T-helper 2 cell treated with Interferon-gamma antibody and Interleukin-4, amounts not matched to agents 5 μg/mL and 100 μg/mL, for 36 hours (primary cell): ENCODE data around the gene MED26.

Experiments used
- DNase-seq: peaks from one replicate; pipeline ENCODE4 v3.0.0; 2021; ENCODE audit warnings: low spot score
- H3K27ac Mint-ChIP-seq: one replicate; pipeline ENCODE4 v1.8.0; 2021; ENCODE audit warnings: mild to moderate bottlenecking, mixed read lengths
- H3K27me3 Mint-ChIP-seq: one replicate; pipeline ENCODE4 v1.8.0; 2021; ENCODE audit warnings: low read depth, mixed read lengths
- H3K36me3 Mint-ChIP-seq: one replicate; pipeline ENCODE4 v1.8.0; 2021; ENCODE audit warnings: low read depth, mixed read lengths
- H3K4me1 Mint-ChIP-seq: one replicate; pipeline ENCODE4 v1.8.0; 2021; ENCODE audit warnings: low read depth, mixed read lengths
- H3K4me3 Mint-ChIP-seq: one replicate; pipeline ENCODE4 v1.8.0; 2022; ENCODE audit warnings: mild to moderate bottlenecking, moderate library complexity, mixed read lengths
- H3K9me3 Mint-ChIP-seq: one replicate; pipeline ENCODE4 v1.8.0; 2021; ENCODE audit warnings: mixed read lengths

MED26 gene

DNA sequence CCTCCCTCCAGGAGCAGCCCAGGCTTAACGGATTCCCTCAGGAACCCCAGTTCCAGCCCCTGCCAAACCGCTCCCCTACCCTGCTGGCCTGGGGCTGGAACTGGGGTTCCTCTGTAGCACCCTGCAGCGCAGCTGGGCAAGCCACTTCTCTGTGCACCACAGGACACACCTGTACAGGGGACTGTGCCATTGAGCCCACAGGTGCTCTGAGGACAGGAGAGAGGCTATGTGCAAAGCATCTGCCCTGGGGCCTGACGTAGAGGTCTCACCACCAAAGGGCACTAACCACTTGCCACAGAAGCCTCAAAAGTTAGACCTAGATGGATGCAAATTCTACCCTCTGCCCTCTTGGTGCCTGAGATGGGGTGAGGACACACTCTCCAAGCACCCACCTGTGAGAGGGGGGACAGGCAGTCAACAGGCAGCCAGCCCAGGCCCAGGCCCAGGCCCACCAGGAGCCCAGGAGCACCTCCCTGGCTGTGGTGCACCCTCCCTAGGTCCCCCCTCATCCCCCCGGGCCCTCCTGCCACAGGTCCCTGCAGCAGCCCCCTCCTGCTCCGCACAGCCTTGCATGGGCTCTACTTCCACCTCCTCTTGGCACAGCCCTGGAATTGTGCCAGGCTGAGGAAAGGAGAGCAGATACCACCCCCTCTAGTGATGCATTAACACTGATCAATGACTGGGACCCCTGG, 28.2 kb downstream of the MED26 start:
- Mint-ChIP-seq H3K9me3 (no peaks in the 10 kb centered on the region), H3K27me3 (no peaks in the 10 kb centered on the region), H3K4me3 (no peak overlapping the region), H3K27ac (no peak overlapping the region), H3K36me3 (peaks cover under 1% of the 10 kb centered on the region), H3K4me1 (peaks cover 22% of the 10 kb centered on the region)
- no peak for DNase-seq

DNA sequence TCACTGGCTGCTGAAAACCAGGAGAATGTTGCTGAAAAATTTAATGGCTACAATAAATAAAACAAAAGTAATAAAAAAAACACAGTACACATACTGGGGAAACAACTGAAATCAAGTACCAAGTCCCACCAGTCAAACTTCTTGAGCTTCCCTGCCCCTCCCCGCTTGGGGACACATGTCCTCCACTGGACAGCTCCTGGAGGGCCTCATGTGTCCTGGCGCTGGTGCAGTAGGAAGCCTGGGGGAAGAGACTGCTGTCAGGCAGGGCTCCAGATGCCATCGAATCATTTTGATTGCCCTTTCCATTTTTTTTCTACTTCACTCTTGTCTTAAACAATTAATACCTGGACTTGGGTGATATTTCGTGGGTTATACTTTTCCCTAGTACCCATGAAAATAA, 29.2 kb downstream of the MED26 start:
- DNase-seq = no peak
- H3K27me3 Mint-ChIP-seq = no peaks in the 10 kb centered on the region
- H3K36me3 Mint-ChIP-seq = no peaks in the 10 kb centered on the region
- peaks cover 31% of the 10 kb centered on the region for H3K4me1 Mint-ChIP-seq
- H3K4me3 Mint-ChIP-seq = no peak overlapping the region
- H3K9me3 Mint-ChIP-seq = no peaks in the 10 kb centered on the region
- H3K27ac Mint-ChIP-seq = peak overlapping the region; percentile 5

- H3K4me1 Mint-ChIP-seq = peaks cover 43% of the 10 kb centered on the region
- H3K4me3 Mint-ChIP-seq = no peak overlapping the region
- H3K27ac Mint-ChIP-seq = peak overlapping the region; percentile 10
- peaks cover 3% of the 10 kb centered on the region for H3K36me3 Mint-ChIP-seq
- DNase-seq = no peak
- no peaks in the 10 kb centered on the region for H3K9me3 Mint-ChIP-seq
- no peaks in the 10 kb centered on the region for H3K27me3 Mint-ChIP-seq
These were observed 31.6 kb downstream of the MED26 start for GRCh38 chr19:16596399-16596798.

DNA sequence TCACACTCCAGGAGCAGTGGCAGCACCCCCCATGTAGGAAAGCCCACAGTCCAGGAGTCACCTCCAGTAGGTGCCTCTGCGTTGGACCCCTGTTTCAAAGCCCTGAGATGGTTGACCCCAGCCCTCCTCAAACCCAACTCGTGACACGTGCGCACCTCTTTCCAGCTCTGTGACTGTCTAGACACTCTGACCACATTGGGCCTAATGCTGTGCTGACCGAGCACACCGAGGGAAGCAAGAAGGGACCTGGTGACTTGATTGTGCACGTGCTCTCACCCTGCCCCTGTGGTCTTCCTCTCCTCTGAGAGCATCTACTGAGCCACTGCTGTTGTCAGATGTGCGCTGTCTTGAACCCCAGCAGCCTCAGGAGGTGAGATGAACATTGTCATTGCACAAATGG, 32.9 kb downstream of the MED26 start:
- Mint-ChIP-seq H3K4me1 (peaks cover 44% of the 10 kb centered on the region), H3K4me3 (peak overlapping the region; percentile 80), H3K36me3 (peaks cover 3% of the 10 kb centered on the region), H3K27me3 (no peaks in the 10 kb centered on the region), H3K9me3 (no peaks in the 10 kb centered on the region), H3K27ac (peak overlapping the region; percentile 89)
- no peak for DNase-seq

GRCh38 chr19:16594681-16595091, 33.3 kb downstream of the MED26 start:
- Mint-ChIP-seq H3K4me1 (peaks cover 47% of the 10 kb centered on the region), H3K9me3 (no peaks in the 10 kb centered on the region), H3K27ac (peak overlapping the region; percentile 89), H3K27me3 (no peaks in the 10 kb centered on the region), H3K36me3 (peaks cover 3% of the 10 kb centered on the region), H3K4me3 (peak overlapping the region; percentile 80)
- DNase-seq = no peak

- H3K36me3 Mint-ChIP-seq = peaks cover 3% of the 10 kb centered on the region
- DNase-seq = peak; percentile 56
- peaks cover 50% of the 10 kb centered on the region for H3K4me1 Mint-ChIP-seq
- H3K27me3 Mint-ChIP-seq = no peaks in the 10 kb centered on the region
- H3K4me3 Mint-ChIP-seq = peak overlapping the region; percentile 80
- no peaks in the 10 kb centered on the region for H3K9me3 Mint-ChIP-seq
- H3K27ac Mint-ChIP-seq = peak overlapping the region; percentile 89
These were observed 33.8 kb downstream of the MED26 start for GRCh38 chr19:16594131-16594586.

- no peaks in the 10 kb centered on the region for H3K9me3 Mint-ChIP-seq
- H3K4me3 Mint-ChIP-seq = no peak overlapping the region
- no peaks in the 10 kb centered on the region for H3K27me3 Mint-ChIP-seq
- H3K4me1 Mint-ChIP-seq = peaks cover 56% of the 10 kb centered on the region
- peak overlapping the region; percentile 38 for H3K27ac Mint-ChIP-seq
- peaks cover 3% of the 10 kb centered on the region for H3K36me3 Mint-ChIP-seq
- DNase-seq = no peak
These were observed 34.8 kb downstream of the MED26 start for GRCh38 chr19:16593181-16593580.

GRCh38 chr19:16591803-16592556, 36.0 kb downstream of the MED26 start:
- no peaks in the 10 kb centered on the region for H3K9me3 Mint-ChIP-seq
- no peaks in the 10 kb centered on the region for H3K27me3 Mint-ChIP-seq
- DNase-seq = no peak
- peaks cover 3% of the 10 kb centered on the region for H3K36me3 Mint-ChIP-seq
- H3K4me3 Mint-ChIP-seq = no peak overlapping the region
- no peak overlapping the region for H3K27ac Mint-ChIP-seq
- H3K4me1 Mint-ChIP-seq = peaks cover 64% of the 10 kb centered on the region

GRCh38 chr19:16590876-16591802, 36.9 kb downstream of the MED26 start:
- H3K36me3 Mint-ChIP-seq = peaks cover 3% of the 10 kb centered on the region
- H3K4me1 Mint-ChIP-seq = peaks cover 68% of the 10 kb centered on the region
- H3K9me3 Mint-ChIP-seq = no peaks in the 10 kb centered on the region
- H3K27ac Mint-ChIP-seq = no peak overlapping the region
- no peaks in the 10 kb centered on the region for H3K27me3 Mint-ChIP-seq
- H3K4me3 Mint-ChIP-seq = no peak overlapping the region
- DNase-seq = no peak

DNA sequence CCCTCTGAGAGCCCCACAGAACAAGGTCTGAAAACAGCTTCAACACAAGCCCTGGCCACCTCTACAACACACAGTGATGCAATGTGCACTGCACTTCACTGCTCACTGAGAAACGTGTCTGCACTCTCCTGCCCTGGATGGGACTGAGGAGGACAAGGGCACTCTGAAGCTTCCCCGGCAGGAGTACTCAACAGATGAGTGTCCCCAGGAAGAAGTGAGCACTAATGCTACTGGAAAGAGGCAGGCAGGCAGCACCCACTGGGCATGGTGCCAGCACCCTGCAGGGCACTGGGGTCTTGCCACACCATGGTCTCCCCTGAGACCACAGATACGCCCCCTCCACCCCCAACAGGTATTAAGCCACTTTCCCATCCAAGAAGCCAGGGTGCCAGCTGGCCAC, 38.1 kb downstream of the MED26 start:
- no peak overlapping the region for H3K27ac Mint-ChIP-seq
- DNase-seq = no peak
- no peaks in the 10 kb centered on the region for H3K27me3 Mint-ChIP-seq
- H3K4me3 Mint-ChIP-seq = no peak overlapping the region
- H3K4me1 Mint-ChIP-seq = peaks cover 67% of the 10 kb centered on the region
- no peaks in the 10 kb centered on the region for H3K9me3 Mint-ChIP-seq
- peaks cover 3% of the 10 kb centered on the region for H3K36me3 Mint-ChIP-seq

- no peak for DNase-seq
- peak overlapping the region; percentile 87 for H3K4me3 Mint-ChIP-seq
- no peaks in the 10 kb centered on the region for H3K9me3 Mint-ChIP-seq
- no peaks in the 10 kb centered on the region for H3K27me3 Mint-ChIP-seq
- H3K27ac Mint-ChIP-seq = peak overlapping the region; percentile 89
- peaks cover 64% of the 10 kb centered on the region for H3K4me1 Mint-ChIP-seq
- peaks cover 3% of the 10 kb centered on the region for H3K36me3 Mint-ChIP-seq
These were observed 39.0 kb downstream of the MED26 start for GRCh38 chr19:16588824-16589577.

- H3K4me3 Mint-ChIP-seq = peak overlapping the region; percentile 87
- peak; percentile 65 for DNase-seq
- no peaks in the 10 kb centered on the region for H3K9me3 Mint-ChIP-seq
- H3K27ac Mint-ChIP-seq = peak overlapping the region; percentile 89
- peaks cover under 1% of the 10 kb centered on the region for H3K36me3 Mint-ChIP-seq
- peaks cover 64% of the 10 kb centered on the region for H3K4me1 Mint-ChIP-seq
- H3K27me3 Mint-ChIP-seq = no peaks in the 10 kb centered on the region
These were observed 39.9 kb downstream of the MED26 start for GRCh38 chr19:16587833-16588823.
